Measurements from ENCODE around the gene ANKFN1.

- TF ChIP-seq CTCF (IDR thresholded peaks at IDR 0.05 in 4 of 5, conservative IDR thresholded peaks at IDR 0.05 in 1 of 5) (no peak), POLR2A (IDR thresholded peaks at IDR 0.05) (no peak)
Observed at GRCh38 chr17:56113486-56113885, 39.8 kb upstream of the ANKFN1 start.
